Thyroid gland (tissue), 4 donors: ENCODE measurements around the gene KLHDC8A. TPM values are rescaled to one million over a fixed set of nuclear protein-coding genes. Genes with fewer than 3 reads are reported as not detected.

Experiments
- DNase-seq, 2 donors: peaks; one replicate each; pipeline ENCODE4 v3.0.0-alpha.2; 2019
- H3K27ac ChIP-seq, 3 donors: fragments of 200-600 bp; sonication (generic); 1 replicate in 2 of 3; 2 replicates in 1 of 3; pipeline ENCODE4 v1.5.1; 2016 to 2019; ENCODE audit warnings: mild to moderate bottlenecking in 1 of 3, moderate library complexity in 1 of 3
- H3K27me3 ChIP-seq: fragments of 200-600 bp; sonication (generic); one replicate; pipeline ENCODE4 v1.5.1; 2019
- H3K36me3 ChIP-seq, 2 donors: fragments of 200-600 bp; sonication (generic); one replicate each; pipeline ENCODE4 v1.5.1; 2016 to 2019
- H3K4me1 ChIP-seq, 2 donors: fragments of 200-600 bp; sonication (generic); one replicate each; pipeline ENCODE4 v1.5.1; 2017 to 2019
- H3K4me3 ChIP-seq, 3 donors: fragments of 200-600 bp; sonication (generic); replicated peaks in 1 of 3; 1 replicate in 2 of 3; 2 replicates in 1 of 3; pipeline ENCODE4 v1.5.1; 2016; ENCODE audit warnings: mild to moderate bottlenecking in 1 of 3
- H3K9me3 ChIP-seq: fragments of 200-600 bp; sonication (generic); one replicate; pipeline ENCODE4 v1.5.1; 2017
- CTCF ChIP-seq, 6 experiments: fragments of 200-600 bp in 3 of 6; fragments of 450-650 bp in 3 of 6; sonication (generic) in 3 of 6; IDR thresholded peaks; one replicate each; pipeline ENCODE4 v1.5.1; 2016 to 2019; ENCODE audit warnings: antibody characterized with exemption in 6 of 6, mild to moderate bottlenecking in 2 of 6, inconsistent platforms in 1 of 6, moderate library complexity in 1 of 6
- POLR2A ChIP-seq, 2 donors: fragments of 450-650 bp; IDR thresholded peaks; one replicate each; pipeline ENCODE4 v1.6.1; 2017; ENCODE audit warnings: antibody characterized with exemption in 2 of 2, mild to moderate bottlenecking in 2 of 2, moderate library complexity in 1 of 2
- WGBS, 2 donors: methylation state at CpG; one replicate each; pipeline ENCODE4 v1.1.5; 2017; 5-methylcytosine and 5-hydroxymethylcytosine counted together
- intact Hi-C: fragments of 100-400 bp; cut with DNase I; formaldehyde crosslinking; loops from one replicate; pipeline ENCODE4 v1.15.1; 2023
- total RNA-seq, 4 donors: library from RNA; depleted of rRNA; stranded (reverse); fragments of >200 nt; gene quantifications; one replicate each; pipeline ENCODE4 v1.2.3, GENCODE V29; 2016

Gene KLHDC8A
- total RNA-seq, 4 donors from 2014 or later, result 1.1 to 2.0 (median 1.5) TPM

GRCh38 chr1:205332015-205332791 is 24.5 kb downstream of the KLHDC8A start:
- WGBS, 2 donors, result 80% methylated on average over 11 of the region's 11 CpGs
- TF ChIP-seq POLR2A (IDR thresholded peaks at IDR 0.05), result no peak
- no peak for TF ChIP-seq CTCF (IDR thresholded peaks at IDR 0.05)
- no peaks in the 10 kb centered on the region for H3K36me3 ChIP-seq
- intact Hi-C loops, result no loop called here
- H3K27me3 ChIP-seq, result no peaks in the 10 kb centered on the region
- peaks cover 8 to 38% of the 10 kb centered on the region in 2 donors for H3K4me1 ChIP-seq
- peak overlapping the region in 1 of 3 donors; percentile 7 for H3K27ac ChIP-seq
- no peak for DNase-seq
- no peak overlapping the region for H3K4me3 ChIP-seq
- H3K9me3 ChIP-seq, result no peaks in the 10 kb centered on the region

DNA sequence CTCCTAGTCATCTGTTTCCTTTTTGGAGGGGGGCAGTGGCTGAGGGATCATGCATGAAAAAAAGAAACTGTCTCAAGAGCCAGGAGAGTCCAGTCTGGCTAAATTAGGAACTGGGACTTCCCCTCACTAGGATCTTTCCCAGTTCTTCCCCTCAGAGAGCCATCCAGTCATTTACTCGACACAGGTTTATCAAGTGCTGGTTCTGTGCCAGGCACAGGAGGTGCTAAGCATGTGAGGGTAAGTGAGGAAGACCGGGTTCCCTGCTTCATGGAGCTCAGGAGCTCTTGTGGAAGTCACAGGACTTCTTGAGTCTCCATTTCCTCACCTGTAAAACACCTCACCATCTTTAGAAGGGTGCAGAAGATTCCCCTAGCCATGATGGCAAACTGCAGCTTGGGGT is 26.6 kb downstream of the KLHDC8A start:
- TF ChIP-seq CTCF (IDR thresholded peaks at IDR 0.05) (no peak), POLR2A (IDR thresholded peaks at IDR 0.05) (no peak)
- H3K4me1 ChIP-seq, result peaks cover 5 to 31% of the 10 kb centered on the region in 2 donors
- peak; percentile 77 to 83 for DNase-seq
- no peak overlapping the region for H3K4me3 ChIP-seq
- 4 to 19% methylated on average over 2 of the region's 2 CpGs for WGBS, 2 donors
- H3K9me3 ChIP-seq, result no peaks in the 10 kb centered on the region
- intact Hi-C loops, result no loop called here
- no peaks in the 10 kb centered on the region for H3K27me3 ChIP-seq
- H3K36me3 ChIP-seq, result no peaks in the 10 kb centered on the region
- H3K27ac ChIP-seq, result peak overlapping the region; percentile 8 to 54 (median 47)

DNA sequence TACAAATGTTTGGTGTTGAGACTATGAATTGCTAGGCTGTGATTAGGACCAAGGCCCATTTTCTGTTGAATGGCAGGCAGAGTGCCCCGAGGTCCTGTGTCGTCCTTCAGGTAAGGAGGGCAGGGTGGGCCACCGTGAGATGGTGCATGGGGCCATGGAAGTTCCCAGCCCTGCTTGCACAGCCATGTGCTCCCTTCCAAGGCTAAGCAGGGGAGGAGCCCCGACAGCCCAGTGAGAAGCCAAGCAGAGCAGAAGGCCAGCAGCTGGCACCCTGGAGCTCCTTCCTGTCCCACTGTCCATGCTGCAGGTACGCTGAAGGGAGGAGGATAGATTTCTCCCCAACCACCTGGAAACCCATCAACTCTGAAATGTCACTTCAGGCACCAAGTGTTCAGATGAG is 27.0 kb downstream of the KLHDC8A start:
- Histone ChIP-seq H3K27me3 (no peaks in the 10 kb centered on the region), H3K36me3 (no peaks in the 10 kb centered on the region), H3K4me1 (peaks cover 5 to 34% of the 10 kb centered on the region in 2 donors), H3K9me3 (no peaks in the 10 kb centered on the region), H3K27ac (peak overlapping the region; percentile 8 to 54 (median 47)), H3K4me3 (no peak overlapping the region)
- intact Hi-C loops, result no loop called here
- peak; percentile 37 to 53 for DNase-seq
- TF ChIP-seq POLR2A (IDR thresholded peaks at IDR 0.05) (no peak), CTCF (IDR thresholded peaks at IDR 0.05) (no peak)
- 78 to 85% methylated on average over 4 to 5 of the region's 5 CpGs for WGBS, 2 donors

- DNase-seq, result peak; percentile 68 to 85
- WGBS, 2 donors, result 40 to 80% methylated on average over 2 to 4 of the region's 4 CpGs
- no peaks in the 10 kb centered on the region for H3K27me3 ChIP-seq
- intact Hi-C loops, result no loop called here
- TF ChIP-seq POLR2A (IDR thresholded peaks at IDR 0.05), result no peak
- no peak for TF ChIP-seq CTCF (IDR thresholded peaks at IDR 0.05)
- no peak overlapping the region for H3K4me3 ChIP-seq
- H3K36me3 ChIP-seq, result no peaks in the 10 kb centered on the region
- H3K27ac ChIP-seq, result peak overlapping the region in 2 of 3 donors; percentile 47 to 54
- H3K4me1 ChIP-seq, result peaks cover 5 to 34% of the 10 kb centered on the region in 2 donors
- H3K9me3 ChIP-seq, result no peaks in the 10 kb centered on the region
Observed at GRCh38 chr1:205328476-205328875, 28.2 kb downstream of the KLHDC8A start.

- DNase-seq, result no peak
- no peak overlapping the region for H3K4me3 ChIP-seq
- H3K9me3 ChIP-seq, result no peaks in the 10 kb centered on the region
- no peaks in the 10 kb centered on the region for H3K27me3 ChIP-seq
- H3K36me3 ChIP-seq, result no peaks in the 10 kb centered on the region
- WGBS, 2 donors, result 67 to 82% methylated on average over 11 of the region's 11 CpGs
- H3K4me1 ChIP-seq, result peaks cover 8 to 34% of the 10 kb centered on the region in 2 donors
- H3K27ac ChIP-seq, result no peak overlapping the region
- TF ChIP-seq CTCF (IDR thresholded peaks at IDR 0.05) (no peak), POLR2A (IDR thresholded peaks at IDR 0.05) (no peak)
- intact Hi-C loops, result no loop called here
Observed at GRCh38 chr1:205326812-205327466, 29.8 kb downstream of the KLHDC8A start.
